Stimulated activated CD4-positive, alpha-beta T cell treated with anti-CD3 and anti-CD28 coated beads, TNF-alpha, amount 100 ng/mL, for 1 hour (primary cell): Measurements from ENCODE around the gene FXYD1.
"Not testable (repeated sequence)": the region's sequence is repeated elsewhere in the genome, so short reads cannot be mapped to it uniquely, and the experiment has no call there.

Experiments used
- DNase-seq, 3 donors: peaks; one replicate each; pipeline ENCODE4 v3.0.0-alpha.2; 2020; ENCODE audit warnings: low read depth in 3 of 3, low spot score in 1 of 3

Gene FXYD1

GRCh38 chr19:35124098-35125060 is 14.2 kb upstream of the FXYD1 start:
- peak; percentile 72 to 79 (median 74) for DNase-seq

- no peak for DNase-seq
Observed at GRCh38 chr19:35125270-35125717, 13.3 kb upstream of the FXYD1 start.

DNA sequence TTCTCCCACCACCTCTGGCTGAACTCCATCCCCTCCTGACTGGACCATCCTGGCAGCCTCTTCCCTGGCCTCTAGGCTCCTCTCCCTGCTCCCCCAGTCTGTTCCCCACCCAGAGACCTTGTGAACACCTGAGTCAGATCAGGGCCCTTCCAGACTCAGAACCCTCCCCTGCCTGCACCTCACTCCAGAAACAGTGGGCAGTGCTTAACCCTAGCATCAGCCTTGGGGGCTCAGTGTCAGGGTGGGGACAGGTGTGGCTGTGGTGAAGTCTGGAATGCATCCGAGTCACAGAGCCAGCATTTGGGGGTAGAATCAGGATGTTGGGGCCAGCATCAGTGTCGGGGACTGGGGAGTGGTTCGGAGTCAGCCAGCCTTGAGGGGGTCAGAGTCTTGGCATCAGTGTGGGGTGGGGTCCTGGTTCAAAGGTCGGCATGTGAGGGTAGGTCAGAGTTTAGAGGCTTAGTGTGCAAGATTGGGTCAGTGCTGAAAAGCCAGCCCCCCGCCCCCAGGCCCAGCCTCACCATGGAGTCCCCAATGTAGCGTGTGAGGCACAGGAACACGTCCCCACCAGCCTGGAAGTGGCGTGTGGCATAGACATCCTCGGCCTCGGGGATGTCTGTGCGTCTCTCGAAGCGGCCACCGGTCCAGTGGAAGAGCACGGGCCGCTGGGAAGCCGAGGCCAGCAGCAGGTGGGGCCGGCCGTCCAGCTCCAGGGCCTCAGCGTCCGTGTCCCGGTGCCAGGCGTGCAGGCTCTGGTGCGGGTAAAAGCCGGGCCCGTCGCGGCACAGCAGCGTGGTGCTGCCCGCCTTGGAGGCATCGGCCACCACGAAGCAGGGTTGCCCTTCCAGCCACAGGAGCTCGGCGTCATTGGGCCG is 12.6 kb upstream of the FXYD1 start:
- DNase-seq = no peak

- no peak for DNase-seq
Observed at GRCh38 chr19:35126624-35126959, 12.0 kb upstream of the FXYD1 start.

- DNase-seq = no peak
Observed at GRCh38 chr19:35127871-35128270, 10.8 kb upstream of the FXYD1 start.

DNA sequence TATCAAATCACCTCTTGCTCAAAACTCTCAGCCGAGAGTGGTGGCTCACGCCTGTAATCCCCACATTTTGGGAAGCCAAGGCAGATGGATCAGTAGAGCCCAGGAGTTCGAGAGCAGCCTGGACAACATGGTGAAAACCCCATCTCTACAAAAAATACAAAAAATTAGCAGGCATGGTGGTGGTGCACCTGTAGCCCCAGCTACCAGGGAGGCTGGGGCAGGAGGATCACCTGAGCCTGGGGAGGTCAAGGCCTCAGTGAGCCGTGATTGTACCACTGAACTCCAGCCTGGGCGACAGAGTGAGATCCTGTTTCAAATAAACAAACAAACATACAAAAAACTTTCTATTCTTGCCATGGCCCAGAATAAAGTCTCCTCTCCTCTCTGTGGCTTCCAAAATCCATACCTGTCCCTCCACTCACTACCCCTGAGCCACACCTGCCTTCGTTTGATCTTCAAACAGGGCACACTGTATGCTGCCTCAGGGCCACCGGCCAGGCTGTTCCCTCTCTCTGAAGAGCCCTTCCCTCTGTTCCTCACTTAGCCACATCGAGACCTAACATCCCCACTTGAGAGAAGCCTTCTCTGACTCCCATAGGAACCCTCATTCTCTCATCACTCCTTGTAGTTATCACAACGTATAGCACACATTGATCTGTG is 10.1 kb upstream of the FXYD1 start:
- no peak for DNase-seq

DNA sequence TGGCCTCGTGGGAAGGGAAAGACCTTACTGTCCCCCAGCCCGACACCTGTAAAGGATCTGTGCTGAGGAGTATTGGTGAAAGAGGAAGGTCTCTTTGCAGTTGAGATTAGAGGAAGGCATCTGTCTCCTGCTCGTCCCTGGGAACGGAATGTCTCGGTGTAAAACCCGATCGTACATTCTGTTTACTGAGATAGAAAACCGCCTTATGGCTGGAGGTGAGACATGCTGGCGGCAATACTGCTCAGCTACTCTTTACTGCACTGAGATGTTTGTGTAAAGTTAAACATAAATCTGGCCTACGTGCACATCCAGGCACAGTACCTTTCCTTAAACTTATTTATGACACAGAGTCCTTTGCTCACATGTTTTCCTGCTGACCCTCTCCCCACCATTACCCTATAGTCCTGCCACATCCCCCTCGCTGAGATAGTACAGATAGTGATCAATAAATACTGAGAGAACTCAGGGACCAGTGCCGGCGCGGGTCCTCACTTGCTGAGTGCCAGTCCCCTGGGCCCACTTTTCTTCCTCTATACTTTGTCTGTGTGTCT is 8.8 kb upstream of the FXYD1 start:
- DNase-seq = not testable (repeated sequence)

- DNase-seq = no peak
Observed at GRCh38 chr19:35130761-35131720, 7.6 kb upstream of the FXYD1 start.

DNA sequence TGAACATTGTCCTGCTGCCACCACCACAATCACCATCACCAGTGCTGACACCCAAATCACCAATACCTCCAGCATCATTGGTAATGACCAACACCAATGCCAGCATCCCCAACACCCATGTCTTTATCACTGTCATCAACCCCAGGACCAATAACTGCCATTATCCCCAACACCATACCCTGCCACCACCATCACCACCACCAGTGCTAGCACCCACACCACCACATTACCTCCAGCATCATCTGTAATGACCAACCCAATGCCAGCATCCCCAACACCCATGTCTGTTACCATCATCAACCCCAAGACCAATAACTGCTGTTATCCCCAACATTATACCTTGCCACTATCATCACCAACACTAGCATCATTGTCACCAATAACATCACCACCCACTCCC is 6.4 kb upstream of the FXYD1 start:
- DNase-seq = no peak

- DNase-seq = no peak
Observed at GRCh38 chr19:35133826-35134225, 4.8 kb upstream of the FXYD1 start.

GRCh38 chr19:35134601-35135242 is 3.9 kb upstream of the FXYD1 start, which contains the start of gene LGI4:
TSS of gene LGI4 (minus strand) at chr19:35135059. CDS start at chr19:35134680, 379 bp downstream.
- no peak for DNase-seq

GRCh38 chr19:35135389-35135909 is 3.2 kb upstream of the FXYD1 start:
- peak in 1 of 3 donors; percentile 58 for DNase-seq

DNA sequence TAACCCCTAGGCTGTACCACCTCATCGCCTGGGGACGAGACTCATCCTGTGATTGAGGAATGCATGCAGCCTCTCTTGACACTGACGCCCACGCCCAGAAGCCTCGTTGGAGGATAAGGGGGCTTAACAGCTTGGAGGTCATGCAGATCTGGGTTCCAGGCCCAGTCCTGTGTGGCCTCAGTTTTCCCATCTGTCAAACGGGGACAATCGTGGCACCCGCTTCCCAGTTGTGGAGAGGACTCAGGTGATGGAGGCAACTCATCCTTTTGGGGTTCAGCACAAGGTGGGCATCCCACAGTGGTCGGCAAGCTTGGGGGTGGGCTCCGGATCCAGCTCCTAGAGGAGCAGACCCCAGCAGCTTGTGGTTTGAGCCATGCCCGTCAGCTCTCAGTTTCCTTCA is 2.4 kb upstream of the FXYD1 start:
- no peak for DNase-seq

GRCh38 chr19:35136977-35137702 is 1.5 kb upstream of the FXYD1 start:
- DNase-seq = no peak

- no peak for DNase-seq
Observed at GRCh38 chr19:35140207-35140961, 1.8 kb downstream of the FXYD1 start.

- peak; percentile 92 to 99 (median 95) for DNase-seq
Observed at GRCh38 chr19:35140962-35141836, 2.6 kb downstream of the FXYD1 start.
